ENCODE measurements around the gene ZDHHC3.
A peak's percentile ranks its signal among the peaks of the same experiment; 100 is the strongest.

The ZDHHC3 gene, protein sequence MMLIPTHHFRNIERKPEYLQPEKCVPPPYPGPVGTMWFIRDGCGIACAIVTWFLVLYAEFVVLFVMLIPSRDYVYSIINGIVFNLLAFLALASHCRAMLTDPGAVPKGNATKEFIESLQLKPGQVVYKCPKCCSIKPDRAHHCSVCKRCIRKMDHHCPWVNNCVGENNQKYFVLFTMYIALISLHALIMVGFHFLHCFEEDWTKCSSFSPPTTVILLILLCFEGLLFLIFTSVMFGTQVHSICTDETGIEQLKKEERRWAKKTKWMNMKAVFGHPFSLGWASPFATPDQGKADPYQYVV

DNA sequence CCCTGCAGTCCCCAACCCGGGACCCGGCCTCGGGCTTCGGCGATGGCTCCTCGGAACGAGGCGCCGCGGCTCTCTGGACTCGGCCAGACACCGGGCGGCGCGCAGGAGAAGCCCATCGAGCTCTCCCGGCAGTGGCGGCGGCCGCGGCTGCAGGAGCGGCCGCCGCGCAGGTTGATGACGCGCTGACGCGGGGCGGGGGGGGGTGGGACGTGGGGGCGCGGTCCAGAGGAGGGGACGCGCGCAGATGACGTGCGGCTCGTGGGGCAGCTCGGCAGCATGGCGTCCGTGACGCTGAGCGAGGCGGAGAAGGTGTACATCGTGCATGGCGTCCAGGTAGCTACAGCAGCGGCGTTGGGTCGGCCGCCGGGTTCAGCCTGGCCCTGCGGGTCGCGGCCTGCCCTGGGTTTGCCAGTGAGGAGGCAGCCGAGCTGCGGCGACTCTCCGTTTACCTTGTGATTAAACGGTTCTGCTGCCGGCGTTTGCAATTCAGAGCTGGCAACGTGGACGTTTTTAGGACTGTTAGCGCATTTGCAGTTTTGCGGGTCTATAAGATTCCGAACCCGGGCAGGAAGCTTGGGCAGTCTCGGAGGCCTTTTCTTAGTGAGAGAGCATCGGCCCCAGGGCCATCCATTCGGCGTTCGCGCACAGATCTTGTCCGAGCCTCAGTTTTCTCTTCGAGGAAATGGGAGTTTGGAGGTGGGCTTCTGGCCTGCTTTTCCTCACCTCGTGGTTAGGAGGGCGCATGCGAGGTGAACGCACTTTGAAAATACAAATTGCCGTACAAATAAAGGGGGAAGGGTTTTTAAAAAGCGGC is at the start of gene ZDHHC3, which contains the start of gene EXOSC7:
Gene ZDHHC3 (minus strand): TSS at position 173 of the 814 bp plus-strand sequence. CDS start 16,738 bp downstream, outside the sequence.
Gene EXOSC7 (plus strand): TSS at position 243 of the 814 bp plus-strand sequence. CDS start 34 bp downstream, at position 277.
- DNase-seq (ENCODE audit: low read depth) = peak; percentile 80
- peak within 1 kb of the TSS; percentile 89 for H3K4me3 ChIP-seq (ENCODE audit: control insufficient read depth, low read depth, low read length)
- TF ChIP-seq, protein P1, sequence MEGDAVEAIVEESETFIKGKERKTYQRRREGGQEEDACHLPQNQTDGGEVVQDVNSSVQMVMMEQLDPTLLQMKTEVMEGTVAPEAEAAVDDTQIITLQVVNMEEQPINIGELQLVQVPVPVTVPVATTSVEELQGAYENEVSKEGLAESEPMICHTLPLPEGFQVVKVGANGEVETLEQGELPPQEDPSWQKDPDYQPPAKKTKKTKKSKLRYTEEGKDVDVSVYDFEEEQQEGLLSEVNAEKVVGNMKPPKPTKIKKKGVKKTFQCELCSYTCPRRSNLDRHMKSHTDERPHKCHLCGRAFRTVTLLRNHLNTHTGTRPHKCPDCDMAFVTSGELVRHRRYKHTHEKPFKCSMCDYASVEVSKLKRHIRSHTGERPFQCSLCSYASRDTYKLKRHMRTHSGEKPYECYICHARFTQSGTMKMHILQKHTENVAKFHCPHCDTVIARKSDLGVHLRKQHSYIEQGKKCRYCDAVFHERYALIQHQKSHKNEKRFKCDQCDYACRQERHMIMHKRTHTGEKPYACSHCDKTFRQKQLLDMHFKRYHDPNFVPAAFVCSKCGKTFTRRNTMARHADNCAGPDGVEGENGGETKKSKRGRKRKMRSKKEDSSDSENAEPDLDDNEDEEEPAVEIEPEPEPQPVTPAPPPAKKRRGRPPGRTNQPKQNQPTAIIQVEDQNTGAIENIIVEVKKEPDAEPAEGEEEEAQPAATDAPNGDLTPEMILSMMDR (conservative IDR thresholded peaks at IDR 0.05; ENCODE audit: control insufficient read depth, insufficient read depth, low read depth, low read length) = no peak

DNA sequence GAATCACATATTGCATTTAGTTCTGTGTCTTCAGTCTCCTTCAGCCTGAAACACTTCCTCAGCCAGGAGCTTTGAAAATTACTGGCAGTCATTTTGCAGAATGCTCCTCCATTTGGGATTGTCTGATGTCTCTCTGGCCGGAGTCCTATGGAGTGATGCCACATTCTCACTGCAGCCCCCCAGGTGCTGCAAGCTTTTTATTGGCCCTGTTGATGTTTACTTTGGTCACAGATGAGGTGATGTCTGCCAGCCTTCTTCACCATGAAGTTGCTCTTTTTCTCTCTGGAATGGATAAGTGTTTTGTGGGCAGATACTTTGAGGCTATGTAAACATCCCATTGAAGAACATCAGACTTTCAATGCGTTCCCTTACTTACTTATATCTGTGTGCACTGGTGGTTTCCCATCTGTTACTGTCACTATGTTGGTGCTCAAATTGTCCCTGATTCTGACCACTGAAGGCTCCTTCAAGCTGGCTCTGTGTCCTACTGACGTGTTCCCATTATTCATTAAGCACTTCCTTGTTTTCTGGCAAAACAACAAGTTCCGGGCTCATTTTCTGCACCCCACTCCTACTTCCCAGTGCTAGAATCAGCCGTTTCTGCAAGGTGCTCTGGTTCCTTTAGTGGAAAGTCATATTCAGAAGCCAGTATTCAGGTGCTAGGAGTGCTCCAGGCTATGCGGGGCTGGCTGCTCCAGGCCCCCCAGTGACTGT is 48.7 kb upstream of the ZDHHC3 start:
- DNase-seq (ENCODE audit: low read depth) = no peak
- TF ChIP-seq, protein P1 (conservative IDR thresholded peaks at IDR 0.05; ENCODE audit: control insufficient read depth, insufficient read depth, low read depth, low read length) = no peak
- no peak overlapping the region for H3K4me3 ChIP-seq (ENCODE audit: control insufficient read depth, low read depth, low read length)

DNA sequence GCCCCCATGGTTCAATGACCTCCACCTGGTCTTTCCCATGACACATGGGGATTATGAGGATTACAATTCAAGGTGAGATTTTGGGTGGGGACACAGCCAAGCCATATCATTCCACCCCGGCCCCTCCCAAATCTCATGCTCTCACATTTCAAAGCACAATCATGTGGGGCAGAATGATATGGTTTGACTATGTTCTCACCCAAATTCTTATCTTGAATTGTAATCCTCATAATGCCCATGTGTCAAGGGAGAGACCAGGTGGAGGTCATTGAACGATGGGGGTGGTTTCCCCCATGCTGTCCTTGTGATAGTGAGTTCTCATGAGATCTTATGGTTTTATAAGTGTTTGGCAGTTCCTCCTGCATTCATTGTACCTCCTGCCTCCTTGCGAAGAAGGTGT is 47.7 kb upstream of the ZDHHC3 start:
- DNase-seq (ENCODE audit: low read depth) = no peak
- no peak overlapping the region for H3K4me3 ChIP-seq (ENCODE audit: control insufficient read depth, low read depth, low read length)
- TF ChIP-seq, protein P1 (conservative IDR thresholded peaks at IDR 0.05; ENCODE audit: control insufficient read depth, insufficient read depth, low read depth, low read length) = no peak

DNA sequence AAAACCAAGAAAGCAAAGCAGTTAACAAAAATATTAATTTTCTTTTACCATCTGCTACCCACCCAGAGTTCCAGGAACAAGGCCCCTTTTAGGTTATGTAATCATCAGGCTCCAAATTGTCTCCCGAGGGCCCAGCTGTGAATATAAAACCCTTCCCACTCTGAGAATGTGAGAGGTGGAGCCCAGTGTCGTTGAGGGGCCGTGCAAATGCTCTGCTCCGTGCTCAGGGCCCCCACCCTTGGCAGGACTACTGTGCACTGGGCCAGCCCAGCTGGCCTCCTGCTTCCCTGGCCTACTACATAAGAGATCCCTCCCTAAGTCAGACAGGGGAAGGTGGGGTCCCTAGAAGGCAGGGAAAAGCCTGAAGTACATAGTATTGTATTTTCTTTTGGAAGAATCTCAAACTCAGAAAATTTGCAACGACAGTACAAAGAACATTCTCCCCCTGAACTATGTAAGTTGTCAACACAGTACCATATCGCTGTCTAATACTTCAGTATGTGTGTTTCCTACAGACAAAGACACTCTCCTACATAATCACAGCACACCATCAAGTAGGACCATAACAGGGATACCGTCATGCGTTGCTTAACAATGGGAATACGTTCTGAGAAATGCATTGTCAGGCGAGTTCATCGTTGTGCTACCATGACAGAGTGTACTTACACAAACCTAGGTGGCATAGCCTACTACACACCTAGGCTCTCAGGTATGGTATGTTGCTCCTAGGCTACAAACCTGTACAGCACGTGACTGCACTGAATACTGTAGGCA is 45.7 kb upstream of the ZDHHC3 start:
- TF ChIP-seq, protein P1 (conservative IDR thresholded peaks at IDR 0.05; ENCODE audit: control insufficient read depth, insufficient read depth, low read depth, low read length) = no peak
- H3K4me3 ChIP-seq (ENCODE audit: control insufficient read depth, low read depth, low read length) = no peak overlapping the region
- DNase-seq (ENCODE audit: low read depth) = peak; percentile 40

DNA sequence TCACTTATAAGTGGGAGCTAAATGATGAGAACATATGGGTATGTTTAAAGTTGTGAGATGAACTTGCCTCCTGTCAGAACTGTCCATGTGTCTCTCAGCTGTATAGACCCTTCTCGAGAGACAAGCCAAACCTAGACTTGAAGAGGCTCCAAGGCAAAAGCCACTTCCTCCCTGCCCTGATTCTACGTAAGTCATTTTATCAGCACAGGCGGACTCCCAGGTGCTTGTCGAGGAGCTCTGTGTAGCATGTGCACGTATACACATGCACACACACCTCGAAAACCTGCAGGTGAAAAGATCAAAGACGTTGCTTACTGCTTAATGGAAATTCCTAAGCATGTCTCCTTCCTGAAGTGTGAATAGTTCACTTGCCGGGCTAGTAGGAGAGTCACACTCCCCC is 44.6 kb upstream of the ZDHHC3 start:
- DNase-seq (ENCODE audit: low read depth) = no peak
- TF ChIP-seq, protein P1 (conservative IDR thresholded peaks at IDR 0.05; ENCODE audit: control insufficient read depth, insufficient read depth, low read depth, low read length) = no peak
- H3K4me3 ChIP-seq (ENCODE audit: control insufficient read depth, low read depth, low read length) = no peak overlapping the region

DNA sequence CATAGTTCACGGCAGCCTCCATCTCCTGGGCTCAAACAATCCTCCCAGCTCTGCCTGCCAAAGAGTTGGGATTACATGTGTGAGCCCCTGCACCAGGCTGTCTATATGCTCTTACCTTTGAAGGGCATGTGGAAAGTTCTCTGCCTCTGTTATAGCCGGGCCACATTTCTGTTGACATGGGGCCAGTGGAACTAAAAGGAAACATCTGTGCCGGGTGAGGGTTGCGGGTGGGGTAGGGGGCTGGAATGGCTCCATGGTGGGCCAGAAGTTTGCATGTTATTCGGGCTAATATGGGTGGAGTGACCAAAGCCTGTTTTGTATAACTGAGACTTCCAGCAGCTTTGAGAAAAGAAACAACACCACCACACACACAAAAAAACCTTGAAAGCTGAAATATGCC is 41.8 kb upstream of the ZDHHC3 start:
- DNase-seq (ENCODE audit: low read depth) = no peak
- TF ChIP-seq, protein P1 (conservative IDR thresholded peaks at IDR 0.05; ENCODE audit: control insufficient read depth, insufficient read depth, low read depth, low read length) = no peak
- no peak overlapping the region for H3K4me3 ChIP-seq (ENCODE audit: control insufficient read depth, low read depth, low read length)
